ENCODE results near the gene VWC2L. TPM values are rescaled to one million over a fixed set of nuclear protein-coding genes. Genes with fewer than 3 reads are reported as not detected.

The VWC2L gene
- total RNA-seq, 1 donor from 2014 or later, result not detected

DNA sequence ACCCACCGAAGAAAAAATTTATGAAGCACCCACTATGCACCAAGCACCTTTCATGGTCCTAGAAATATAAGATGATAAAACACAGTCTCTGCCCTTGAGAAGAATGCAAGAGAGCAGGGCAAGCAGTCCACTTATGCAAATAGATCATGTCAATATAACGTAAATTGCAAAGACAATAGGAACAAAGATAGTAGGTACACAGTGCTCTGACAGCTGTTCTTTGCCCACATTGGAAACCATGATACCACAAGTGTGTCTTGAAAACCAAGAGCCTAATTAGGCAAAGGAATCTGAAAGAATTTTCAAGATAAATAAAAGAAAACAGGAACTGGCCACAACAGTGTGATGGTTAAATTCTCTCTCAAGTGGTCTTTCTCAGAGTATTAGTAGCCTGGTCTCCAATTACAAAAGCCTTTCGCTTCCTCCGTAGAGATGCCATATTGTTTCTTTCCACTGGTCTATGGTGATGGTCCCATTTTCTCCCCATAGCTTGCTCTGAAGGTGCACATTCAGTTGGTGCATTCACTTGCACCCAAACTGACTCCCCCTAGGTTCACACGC, 108.5 kb downstream of the VWC2L start:
- TF ChIP-seq, protein P1, sequence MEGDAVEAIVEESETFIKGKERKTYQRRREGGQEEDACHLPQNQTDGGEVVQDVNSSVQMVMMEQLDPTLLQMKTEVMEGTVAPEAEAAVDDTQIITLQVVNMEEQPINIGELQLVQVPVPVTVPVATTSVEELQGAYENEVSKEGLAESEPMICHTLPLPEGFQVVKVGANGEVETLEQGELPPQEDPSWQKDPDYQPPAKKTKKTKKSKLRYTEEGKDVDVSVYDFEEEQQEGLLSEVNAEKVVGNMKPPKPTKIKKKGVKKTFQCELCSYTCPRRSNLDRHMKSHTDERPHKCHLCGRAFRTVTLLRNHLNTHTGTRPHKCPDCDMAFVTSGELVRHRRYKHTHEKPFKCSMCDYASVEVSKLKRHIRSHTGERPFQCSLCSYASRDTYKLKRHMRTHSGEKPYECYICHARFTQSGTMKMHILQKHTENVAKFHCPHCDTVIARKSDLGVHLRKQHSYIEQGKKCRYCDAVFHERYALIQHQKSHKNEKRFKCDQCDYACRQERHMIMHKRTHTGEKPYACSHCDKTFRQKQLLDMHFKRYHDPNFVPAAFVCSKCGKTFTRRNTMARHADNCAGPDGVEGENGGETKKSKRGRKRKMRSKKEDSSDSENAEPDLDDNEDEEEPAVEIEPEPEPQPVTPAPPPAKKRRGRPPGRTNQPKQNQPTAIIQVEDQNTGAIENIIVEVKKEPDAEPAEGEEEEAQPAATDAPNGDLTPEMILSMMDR (conservative IDR thresholded peaks at IDR 0.05; ENCODE audit: low read depth, low read length), result no peak
- DNase-seq (ENCODE audit: low read depth), result no peak
- H3K4me3 ChIP-seq (ENCODE audit: low read depth, low read length), result no peak overlapping the region

DNA sequence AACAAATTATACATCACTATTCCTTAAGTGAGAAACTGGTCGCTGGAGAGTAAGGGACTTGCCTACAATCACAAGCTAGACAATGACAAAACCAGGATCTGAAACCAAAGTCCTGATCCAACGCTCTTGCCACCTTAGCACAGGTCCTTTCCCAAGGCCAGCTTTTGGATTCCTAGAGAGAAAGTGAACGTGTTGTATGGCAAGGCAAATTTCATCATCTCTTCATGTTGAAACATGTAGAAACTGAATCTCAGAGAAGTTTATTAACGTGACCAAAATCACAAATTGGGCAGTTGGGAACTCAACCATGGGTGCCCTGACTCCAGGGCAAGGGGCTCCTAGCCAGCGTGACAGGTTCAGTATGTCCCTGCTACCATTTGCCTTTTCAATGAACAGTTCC, 118.2 kb downstream of the VWC2L start:
- TF ChIP-seq, protein P1 (conservative IDR thresholded peaks at IDR 0.05; ENCODE audit: low read depth, low read length), result no peak
- no peak for DNase-seq (ENCODE audit: low read depth)
- H3K4me3 ChIP-seq (ENCODE audit: low read depth, low read length), result no peak overlapping the region

DNA sequence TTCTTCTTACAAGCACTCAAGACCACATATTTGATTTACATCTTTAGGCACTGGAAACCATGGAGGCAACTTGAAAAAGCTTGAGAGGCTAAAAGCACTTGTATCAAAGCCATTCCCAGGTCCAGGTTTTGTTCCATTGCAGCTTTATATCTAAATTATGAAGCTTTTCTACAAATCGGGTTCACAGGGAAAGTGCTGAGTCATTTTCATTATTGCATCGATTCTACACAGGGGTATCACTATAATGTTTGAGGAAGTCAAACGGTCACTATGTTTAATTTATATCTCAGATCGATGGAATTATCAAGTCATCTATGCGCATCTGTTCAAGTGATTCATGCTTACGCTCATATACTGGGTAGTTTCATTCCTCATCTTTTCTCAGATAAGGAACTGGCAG, 118.7 kb downstream of the VWC2L start:
- DNase-seq (ENCODE audit: low read depth), result no peak
- TF ChIP-seq, protein P1 (conservative IDR thresholded peaks at IDR 0.05; ENCODE audit: low read depth, low read length), result no peak
- H3K4me3 ChIP-seq (ENCODE audit: low read depth, low read length), result no peak overlapping the region

DNA sequence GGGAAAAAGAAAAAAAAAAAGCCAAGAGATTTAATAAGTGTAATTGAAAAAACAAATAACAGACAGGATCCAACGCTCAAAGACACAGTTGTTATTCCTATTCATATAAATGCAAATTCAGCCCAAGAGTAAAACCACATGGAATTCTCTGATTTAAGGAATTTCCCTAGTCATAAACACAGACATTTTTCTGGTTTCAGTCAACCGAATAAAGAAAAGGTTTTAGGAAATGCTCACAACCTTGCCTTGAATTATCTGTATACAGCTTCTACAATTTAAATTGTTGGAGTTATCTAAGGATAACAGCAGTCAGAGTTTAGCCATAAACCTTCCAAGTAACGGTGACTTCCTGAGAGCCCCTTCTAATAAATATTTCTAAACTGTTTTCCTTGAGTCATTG, 122.7 kb downstream of the VWC2L start:
- DNase-seq (ENCODE audit: low read depth), result no peak

DNA sequence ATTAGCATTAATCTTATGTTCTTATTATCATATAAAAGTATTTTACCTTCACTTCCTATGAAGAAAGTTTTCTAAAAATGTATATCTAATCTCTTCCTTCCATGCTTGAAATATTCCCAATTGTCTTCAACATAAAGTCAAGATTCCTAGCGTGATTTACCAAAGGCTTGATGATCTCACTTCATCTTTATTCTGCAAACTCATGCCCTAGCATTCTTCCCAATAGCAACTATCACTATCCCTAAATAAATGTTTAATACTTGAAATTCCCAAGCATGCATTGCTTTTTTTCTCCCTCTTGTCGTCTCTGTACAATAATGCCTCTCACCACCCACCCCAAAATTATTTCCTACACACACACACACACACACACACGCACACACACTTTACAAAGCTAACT, 125.8 kb downstream of the VWC2L start:
- no peak overlapping the region for H3K4me3 ChIP-seq (ENCODE audit: low read depth, low read length)
- TF ChIP-seq, protein P1 (conservative IDR thresholded peaks at IDR 0.05; ENCODE audit: low read depth, low read length), result no peak
- no peak for DNase-seq (ENCODE audit: low read depth)

More for the DNA sequence above, 122.7 kb downstream of the VWC2L start:
- TF ChIP-seq, protein P1 (conservative IDR thresholded peaks at IDR 0.05; ENCODE audit: low read depth, low read length), result no peak
- no peak overlapping the region for H3K4me3 ChIP-seq (ENCODE audit: low read depth, low read length)

DNA sequence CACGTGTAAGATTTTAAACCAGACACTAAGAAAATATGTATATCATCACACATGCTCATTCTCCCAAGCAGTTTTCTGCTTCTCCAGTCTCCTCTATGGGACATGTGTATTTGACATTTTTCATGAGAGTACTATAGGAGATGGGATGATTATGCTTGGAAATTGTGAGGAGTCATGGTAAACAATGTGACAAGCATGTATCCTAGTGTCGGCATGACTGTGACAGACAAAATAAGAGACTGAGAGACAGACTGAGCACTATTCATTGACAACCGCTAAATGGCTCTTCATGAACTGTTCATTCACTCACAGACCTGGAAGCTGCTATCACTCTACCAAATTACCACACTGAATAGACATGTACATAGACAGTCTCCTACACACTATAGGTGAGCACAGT, 127.1 kb downstream of the VWC2L start:
- DNase-seq (ENCODE audit: low read depth), result no peak
- TF ChIP-seq, protein P1 (conservative IDR thresholded peaks at IDR 0.05; ENCODE audit: low read depth, low read length), result no peak
- H3K4me3 ChIP-seq (ENCODE audit: low read depth, low read length), result no peak overlapping the region

DNA sequence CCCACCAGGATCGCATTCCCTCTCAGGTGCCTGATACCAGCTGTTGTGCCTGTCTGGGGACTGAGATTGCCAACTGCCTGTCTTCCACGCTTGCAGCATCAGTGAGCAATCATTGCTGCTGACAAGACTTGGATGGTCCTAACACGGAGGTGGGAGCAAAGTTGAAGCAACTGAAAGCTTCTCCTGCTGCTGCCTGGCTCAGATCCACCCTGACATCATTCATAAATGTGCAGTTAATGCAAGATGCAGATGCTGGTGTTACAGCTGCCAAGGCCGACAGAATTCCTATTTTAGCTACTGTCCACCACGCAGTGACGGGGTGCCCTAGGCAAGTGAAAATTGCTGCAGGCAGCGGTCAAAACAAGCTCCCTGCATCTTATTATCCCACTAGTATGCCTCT, 131.4 kb downstream of the VWC2L start:
- TF ChIP-seq, protein P1 (conservative IDR thresholded peaks at IDR 0.05; ENCODE audit: low read depth, low read length), result no peak
- no peak for DNase-seq (ENCODE audit: low read depth)
- no peak overlapping the region for H3K4me3 ChIP-seq (ENCODE audit: low read depth, low read length)
